ENCODE measurements around the gene RFLNA. TPM values are rescaled to one million over a fixed set of nuclear protein-coding genes. Genes with fewer than 3 reads are reported as not detected.

The RFLNA gene
- total RNA-seq, 2 donors from 2014 or later: 2.0 to 6.5 TPM

DNA sequence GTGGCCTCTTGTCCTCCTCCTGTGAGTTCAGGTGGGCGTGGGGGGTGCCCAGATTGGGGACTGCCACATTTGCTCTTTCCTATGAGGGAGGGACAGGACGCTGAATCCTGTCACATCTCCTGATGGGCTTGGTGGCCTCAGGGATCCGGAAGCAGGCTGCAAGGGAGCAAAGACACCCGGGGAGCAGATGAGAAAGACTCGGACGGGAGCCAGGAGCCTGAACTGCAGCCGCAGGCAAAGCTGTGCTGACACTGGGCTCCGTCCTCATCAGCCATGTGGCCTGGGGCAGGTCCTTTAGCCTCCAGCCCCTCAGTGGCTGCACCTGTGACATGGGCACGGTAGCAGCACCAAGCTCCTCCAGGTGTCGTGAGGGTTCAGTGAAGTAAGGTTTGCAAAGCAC is 40.8 kb upstream of the RFLNA start:
- ATAC-seq (ENCODE audit: insufficient number of reproducible peaks, low FRiP score, low read depth): no peak
- Histone ChIP-seq H3K36me3 (no peaks in the 10 kb centered on the region), H3K27me3 (replicated peaks; ENCODE audit: insufficient read depth) (no peaks in the 10 kb centered on the region), H3K9me3 (no peaks in the 10 kb centered on the region), H3K4me1 (ENCODE audit: control insufficient read depth in 1 of 2, low read depth in 2 of 2) (no peaks in the 10 kb centered on the region), H3K27ac (no peak overlapping the region), H3K4me3 (no peak overlapping the region)
- TF ChIP-seq, protein P1, sequence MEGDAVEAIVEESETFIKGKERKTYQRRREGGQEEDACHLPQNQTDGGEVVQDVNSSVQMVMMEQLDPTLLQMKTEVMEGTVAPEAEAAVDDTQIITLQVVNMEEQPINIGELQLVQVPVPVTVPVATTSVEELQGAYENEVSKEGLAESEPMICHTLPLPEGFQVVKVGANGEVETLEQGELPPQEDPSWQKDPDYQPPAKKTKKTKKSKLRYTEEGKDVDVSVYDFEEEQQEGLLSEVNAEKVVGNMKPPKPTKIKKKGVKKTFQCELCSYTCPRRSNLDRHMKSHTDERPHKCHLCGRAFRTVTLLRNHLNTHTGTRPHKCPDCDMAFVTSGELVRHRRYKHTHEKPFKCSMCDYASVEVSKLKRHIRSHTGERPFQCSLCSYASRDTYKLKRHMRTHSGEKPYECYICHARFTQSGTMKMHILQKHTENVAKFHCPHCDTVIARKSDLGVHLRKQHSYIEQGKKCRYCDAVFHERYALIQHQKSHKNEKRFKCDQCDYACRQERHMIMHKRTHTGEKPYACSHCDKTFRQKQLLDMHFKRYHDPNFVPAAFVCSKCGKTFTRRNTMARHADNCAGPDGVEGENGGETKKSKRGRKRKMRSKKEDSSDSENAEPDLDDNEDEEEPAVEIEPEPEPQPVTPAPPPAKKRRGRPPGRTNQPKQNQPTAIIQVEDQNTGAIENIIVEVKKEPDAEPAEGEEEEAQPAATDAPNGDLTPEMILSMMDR (IDR thresholded peaks at IDR 0.05): no peak
- no peak for DNase-seq (ENCODE audit: low spot score)

DNA sequence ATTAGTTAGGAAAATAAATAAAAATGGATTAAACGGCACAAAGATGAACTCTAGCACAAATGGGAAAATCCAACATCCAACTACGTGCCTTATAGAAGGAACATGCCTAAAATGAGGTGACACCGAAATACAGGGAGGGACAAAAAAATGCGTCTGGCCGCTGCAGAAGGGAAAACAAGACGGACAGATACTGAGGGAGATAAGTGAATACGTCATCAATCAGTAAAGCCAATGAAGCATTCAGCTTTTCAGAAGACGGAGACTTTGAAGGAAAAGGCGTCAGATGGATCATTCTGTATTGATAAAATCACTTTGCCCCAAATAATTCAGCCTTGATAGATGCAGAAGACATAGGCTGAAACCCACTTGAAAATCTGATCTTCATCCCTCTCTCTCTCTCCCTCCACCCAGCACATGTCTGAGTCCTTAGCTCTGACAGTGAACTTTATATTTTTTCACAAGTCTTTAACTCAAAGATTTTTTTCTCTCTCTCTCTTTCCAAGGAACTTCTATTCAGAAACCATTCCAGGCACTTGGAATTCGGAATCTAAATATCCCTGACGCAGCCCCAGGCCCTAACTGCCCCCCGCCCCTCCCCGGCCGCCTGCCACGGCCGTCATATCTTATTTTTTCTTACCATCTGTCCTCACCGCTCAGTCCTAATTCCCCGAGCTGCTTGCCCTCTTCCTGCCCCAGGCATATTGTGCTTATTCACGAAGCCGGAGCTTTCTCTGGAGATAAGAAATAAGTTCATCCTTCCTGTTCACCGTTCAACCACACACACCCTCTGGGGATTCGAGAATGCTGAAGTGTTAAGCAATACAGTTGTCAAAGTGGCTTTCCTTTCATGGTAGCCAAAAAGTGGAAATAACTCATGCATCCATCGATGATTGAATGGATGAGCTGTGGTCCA is 35.5 kb upstream of the RFLNA start:
- DNase-seq (ENCODE audit: low spot score) (no peak), ATAC-seq (ENCODE audit: insufficient number of reproducible peaks, low FRiP score, low read depth) (no peak)
- Histone ChIP-seq H3K4me1 (ENCODE audit: control insufficient read depth in 1 of 2, low read depth in 2 of 2) (no peaks in the 10 kb centered on the region), H3K4me3 (no peak overlapping the region), H3K27ac (no peak overlapping the region), H3K27me3 (replicated peaks; ENCODE audit: insufficient read depth) (no peaks in the 10 kb centered on the region), H3K36me3 (no peaks in the 10 kb centered on the region), H3K9me3 (no peaks in the 10 kb centered on the region)
- TF ChIP-seq, protein P1 (IDR thresholded peaks at IDR 0.05): no peak

DNA sequence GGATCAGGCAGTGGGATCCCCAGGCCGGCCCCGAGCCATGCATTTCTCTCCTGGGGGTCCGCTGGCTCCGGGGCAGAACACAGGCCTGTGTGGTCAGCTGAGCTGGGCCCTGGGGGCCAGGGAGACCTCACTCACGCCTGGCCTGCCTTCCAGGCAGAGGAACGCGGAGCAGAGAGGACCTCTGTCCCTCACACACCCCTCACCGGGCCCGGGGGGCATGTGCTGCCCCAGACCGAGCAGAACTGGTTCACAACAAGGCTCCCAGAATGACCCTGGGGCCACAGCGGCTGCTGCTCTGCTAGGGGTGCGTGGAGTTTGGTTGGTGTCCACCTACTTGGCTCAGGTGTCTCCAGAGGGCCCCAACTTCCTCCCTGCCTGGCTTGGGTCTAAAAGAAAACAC is 33.0 kb upstream of the RFLNA start:
- no peaks in the 10 kb centered on the region for H3K36me3 ChIP-seq
- H3K9me3 ChIP-seq: no peaks in the 10 kb centered on the region
- no peak overlapping the region for H3K27ac ChIP-seq
- ATAC-seq (ENCODE audit: insufficient number of reproducible peaks, low FRiP score, low read depth) (no peak), DNase-seq (ENCODE audit: low spot score) (no peak)
- H3K27me3 ChIP-seq (replicated peaks; ENCODE audit: insufficient read depth): no peaks in the 10 kb centered on the region
- no peak overlapping the region for H3K4me3 ChIP-seq
- TF ChIP-seq, protein P1 (IDR thresholded peaks at IDR 0.05): no peak
- no peaks in the 10 kb centered on the region for H3K4me1 ChIP-seq (ENCODE audit: control insufficient read depth in 1 of 2, low read depth in 2 of 2)

DNA sequence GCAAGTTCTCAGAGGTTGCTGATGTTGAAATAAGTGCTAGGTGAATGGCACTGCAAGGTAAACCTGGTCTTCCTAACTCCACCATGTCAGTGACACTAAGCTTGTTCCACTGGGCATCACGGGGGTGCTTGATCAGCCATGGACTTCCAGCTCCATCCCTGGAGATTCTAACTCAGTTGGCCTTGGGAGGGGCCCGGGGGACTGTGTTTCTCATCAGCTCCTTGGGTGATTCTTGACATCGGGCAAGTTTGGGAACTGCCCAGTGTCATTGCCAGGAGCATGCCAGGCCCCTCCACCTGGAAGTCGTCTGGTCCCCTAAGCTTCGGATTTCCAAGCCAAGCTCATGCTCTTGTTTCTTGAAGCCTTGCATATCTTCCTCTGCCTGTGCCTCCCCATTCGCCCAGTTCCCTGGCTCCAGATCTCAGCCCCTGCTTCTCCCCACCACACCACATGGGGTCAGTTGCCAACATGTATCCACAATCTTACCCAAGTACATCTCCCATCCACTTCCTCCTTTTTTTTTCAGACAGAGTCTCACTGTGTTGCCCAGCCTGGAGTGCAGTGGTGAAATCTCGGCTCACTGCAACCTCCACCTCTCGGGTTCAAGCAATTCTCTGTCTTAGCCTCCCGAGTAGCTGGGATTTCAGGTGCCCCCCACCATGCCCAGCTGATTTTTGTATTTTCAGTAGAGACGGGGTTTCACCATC is 30.7 kb upstream of the RFLNA start:
- no peak for ATAC-seq (ENCODE audit: insufficient number of reproducible peaks, low FRiP score, low read depth)
- no peak for DNase-seq (ENCODE audit: low spot score)
- no peaks in the 10 kb centered on the region for H3K36me3 ChIP-seq
- no peaks in the 10 kb centered on the region for H3K4me1 ChIP-seq (ENCODE audit: control insufficient read depth in 1 of 2, low read depth in 2 of 2)
- no peaks in the 10 kb centered on the region for H3K27me3 ChIP-seq (replicated peaks; ENCODE audit: insufficient read depth)
- H3K9me3 ChIP-seq: no peaks in the 10 kb centered on the region
- H3K27ac ChIP-seq: no peak overlapping the region
- TF ChIP-seq, protein P1 (IDR thresholded peaks at IDR 0.05): no peak
- no peak overlapping the region for H3K4me3 ChIP-seq

DNA sequence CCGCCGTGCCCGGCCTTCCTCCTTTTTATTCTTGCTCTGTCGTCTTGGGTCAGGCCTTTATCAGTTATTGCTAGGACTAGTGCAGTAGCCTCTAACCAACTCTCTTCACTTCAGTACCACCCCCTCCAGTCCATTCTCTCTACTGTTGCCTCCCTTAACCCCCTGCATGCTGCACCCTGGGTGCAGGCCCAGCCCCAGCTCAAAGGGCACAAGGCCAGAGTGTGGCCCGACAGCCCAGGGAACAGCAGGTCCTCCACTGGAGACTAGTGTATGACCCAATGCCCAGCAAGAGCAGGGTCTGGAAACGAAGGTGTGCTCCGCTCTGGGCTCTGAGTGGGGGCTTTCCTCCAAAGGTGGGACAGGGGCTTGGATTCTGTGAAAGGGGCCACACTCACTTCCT is 30.0 kb upstream of the RFLNA start:
- no peaks in the 10 kb centered on the region for H3K4me1 ChIP-seq (ENCODE audit: control insufficient read depth in 1 of 2, low read depth in 2 of 2)
- H3K27ac ChIP-seq: no peak overlapping the region
- no peak for ATAC-seq (ENCODE audit: insufficient number of reproducible peaks, low FRiP score, low read depth)
- TF ChIP-seq, protein P1 (IDR thresholded peaks at IDR 0.05): no peak
- H3K36me3 ChIP-seq: no peaks in the 10 kb centered on the region
- H3K9me3 ChIP-seq: no peaks in the 10 kb centered on the region
- DNase-seq (ENCODE audit: low spot score): no peak
- H3K4me3 ChIP-seq: no peak overlapping the region
- H3K27me3 ChIP-seq (replicated peaks; ENCODE audit: insufficient read depth): no peaks in the 10 kb centered on the region

Measured in thoracic aorta (tissue), 2 donors.